Measurements from ENCODE around the gene TNFRSF9. TPM values are rescaled to one million over a fixed set of nuclear protein-coding genes. Genes with fewer than 3 reads are reported as not detected.
"Not testable (repeated sequence)": the region's sequence is repeated elsewhere in the genome, so short reads cannot be mapped to it uniquely, and the experiment has no call there.

Gene TNFRSF9
- polyA plus RNA-seq, 1 experiment: 0.94 TPM

DNA sequence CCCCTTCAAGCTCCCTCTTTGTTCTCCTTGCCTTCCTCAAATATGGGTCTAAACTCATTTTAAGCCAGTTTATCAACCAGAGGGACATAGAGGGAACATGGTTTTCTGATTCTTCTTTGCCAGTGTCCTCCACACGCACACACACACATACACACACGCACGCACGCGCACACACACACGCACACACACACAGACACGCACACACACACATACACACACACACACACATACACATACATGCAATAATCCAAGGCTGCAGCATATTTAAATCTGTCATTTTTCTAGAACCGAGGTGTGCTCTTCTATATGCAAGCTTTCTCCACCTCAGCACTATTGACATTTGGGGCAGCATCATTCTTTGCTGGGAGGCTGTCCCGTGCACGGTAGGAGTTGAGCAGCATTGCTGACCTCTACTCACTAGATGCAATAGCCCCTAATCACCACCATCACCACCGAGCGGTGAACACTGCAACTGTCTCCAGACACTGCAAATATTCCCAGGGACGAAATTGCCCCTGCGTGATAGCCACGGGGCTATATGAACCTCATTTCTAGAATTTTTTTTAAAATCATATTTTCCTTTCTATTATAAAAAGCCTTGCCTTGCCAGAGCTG is 8.0 kb downstream of the TNFRSF9 start:
- CTCF ChIA-PET: interaction anchor here (0.6 to 0.7 kb wide), 2 partner anchors 8 to 27 kb away, joined by 3 to 4 read pairs; partner anchors contain the start of gene TNFRSF9
- no peak overlapping the region for H3K27ac ChIP-seq (ENCODE audit: low read depth, low read length)
- POLR2A ChIA-PET: no interaction called here
- no peak for TF ChIP-seq CTCF (IDR thresholded peaks at IDR 0.05; ENCODE audit: low read depth, low read length)
- H3K27me3 ChIP-seq (ENCODE audit: control insufficient read depth, insufficient read depth, low read length): peaks cover 3% of the 10 kb centered on the region
- H3K9me3 ChIP-seq (ENCODE audit: control insufficient read depth, insufficient read depth, low read length): no peaks in the 10 kb centered on the region
- no peak overlapping the region for H3K4me3 ChIP-seq (ENCODE audit: low read depth, low read length)
- no peak for DNase-seq (ENCODE audit: low read depth, low spot score)

GRCh38 chr1:7931446-7931812 is 9.2 kb downstream of the TNFRSF9 start:
- H3K27me3 ChIP-seq (ENCODE audit: control insufficient read depth, insufficient read depth, low read length): peaks cover 3% of the 10 kb centered on the region
- TF ChIP-seq CTCF (IDR thresholded peaks at IDR 0.05; ENCODE audit: low read depth, low read length): no peak
- ChIA-PET CTCF (no interaction called here), POLR2A (no interaction called here)
- no peak overlapping the region for H3K4me3 ChIP-seq (ENCODE audit: low read depth, low read length)
- H3K9me3 ChIP-seq (ENCODE audit: control insufficient read depth, insufficient read depth, low read length): no peaks in the 10 kb centered on the region
- no peak overlapping the region for H3K27ac ChIP-seq (ENCODE audit: low read depth, low read length)
- no peak for DNase-seq (ENCODE audit: low read depth, low spot score)

GRCh38 chr1:7930645-7931445 is 9.8 kb downstream of the TNFRSF9 start:
- Histone ChIP-seq H3K27me3 (ENCODE audit: control insufficient read depth, insufficient read depth, low read length) (peaks cover 7% of the 10 kb centered on the region), H3K9me3 (ENCODE audit: control insufficient read depth, insufficient read depth, low read length) (no peaks in the 10 kb centered on the region), H3K4me3 (ENCODE audit: low read depth, low read length) (no peak overlapping the region), H3K27ac (ENCODE audit: low read depth, low read length) (no peak overlapping the region)
- no peak for TF ChIP-seq CTCF (IDR thresholded peaks at IDR 0.05; ENCODE audit: low read depth, low read length)
- ChIA-PET CTCF (no interaction called here), POLR2A (no interaction called here)
- DNase-seq (ENCODE audit: low read depth, low spot score): no peak

DNA sequence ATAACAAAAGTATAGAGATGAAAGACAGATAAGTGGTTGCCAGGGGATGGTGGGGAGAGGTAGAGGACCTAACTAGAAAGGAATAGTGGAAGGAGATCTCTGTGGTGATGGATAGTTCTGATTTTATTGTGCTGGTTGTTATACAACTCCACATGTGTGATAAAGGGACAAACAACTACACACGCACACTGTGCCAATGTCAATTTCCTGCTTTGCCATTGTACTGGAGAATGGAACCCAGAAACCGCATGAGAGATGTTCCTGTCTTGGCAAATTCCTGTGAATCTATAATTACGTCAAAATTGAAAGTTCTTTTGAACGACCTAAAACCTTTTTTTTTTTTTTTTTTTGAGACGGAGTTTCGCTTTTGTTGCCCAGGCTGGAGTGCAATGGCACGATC is 11.0 kb downstream of the TNFRSF9 start:
- no peaks in the 10 kb centered on the region for H3K9me3 ChIP-seq (ENCODE audit: control insufficient read depth, insufficient read depth, low read length)
- no peak overlapping the region for H3K27ac ChIP-seq (ENCODE audit: low read depth, low read length)
- ChIA-PET CTCF (no interaction called here), POLR2A (no interaction called here)
- no peak for TF ChIP-seq CTCF (IDR thresholded peaks at IDR 0.05; ENCODE audit: low read depth, low read length)
- no peak for DNase-seq (ENCODE audit: low read depth, low spot score)
- no peak overlapping the region for H3K4me3 ChIP-seq (ENCODE audit: low read depth, low read length)
- peaks cover 4% of the 10 kb centered on the region for H3K27me3 ChIP-seq (ENCODE audit: control insufficient read depth, insufficient read depth, low read length)

DNA sequence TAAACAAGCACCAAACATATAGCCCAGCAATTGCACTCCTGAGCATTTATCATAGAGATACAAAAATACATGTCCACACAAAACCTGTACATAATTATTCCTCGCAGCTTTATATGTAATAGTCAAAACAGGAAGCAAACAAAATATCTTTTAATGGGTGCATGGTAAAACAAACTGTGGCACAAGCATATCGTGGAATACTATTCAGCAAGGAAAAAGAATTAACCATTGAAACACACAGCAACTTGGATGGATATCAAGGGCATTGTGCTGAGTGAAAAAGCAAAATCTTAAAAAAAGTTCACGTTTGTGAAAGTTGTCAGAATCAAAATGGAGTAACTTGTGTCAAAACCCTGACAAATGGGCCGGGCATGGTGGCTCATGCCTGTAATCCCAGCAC is 12.4 kb downstream of the TNFRSF9 start:
- H3K9me3 ChIP-seq (ENCODE audit: control insufficient read depth, insufficient read depth, low read length): no peaks in the 10 kb centered on the region
- no peak for TF ChIP-seq CTCF (IDR thresholded peaks at IDR 0.05; ENCODE audit: low read depth, low read length)
- peaks cover 4% of the 10 kb centered on the region for H3K27me3 ChIP-seq (ENCODE audit: control insufficient read depth, insufficient read depth, low read length)
- DNase-seq (ENCODE audit: low read depth, low spot score): no peak
- ChIA-PET CTCF (no interaction called here), POLR2A (interaction anchor here (0.7 kb wide), 1 partner anchor 367 kb away, joined by 3 read pairs; no protein-coding TSS in a partner anchor)
- no peak overlapping the region for H3K27ac ChIP-seq (ENCODE audit: low read depth, low read length)
- H3K4me3 ChIP-seq (ENCODE audit: low read depth, low read length): no peak overlapping the region

DNA sequence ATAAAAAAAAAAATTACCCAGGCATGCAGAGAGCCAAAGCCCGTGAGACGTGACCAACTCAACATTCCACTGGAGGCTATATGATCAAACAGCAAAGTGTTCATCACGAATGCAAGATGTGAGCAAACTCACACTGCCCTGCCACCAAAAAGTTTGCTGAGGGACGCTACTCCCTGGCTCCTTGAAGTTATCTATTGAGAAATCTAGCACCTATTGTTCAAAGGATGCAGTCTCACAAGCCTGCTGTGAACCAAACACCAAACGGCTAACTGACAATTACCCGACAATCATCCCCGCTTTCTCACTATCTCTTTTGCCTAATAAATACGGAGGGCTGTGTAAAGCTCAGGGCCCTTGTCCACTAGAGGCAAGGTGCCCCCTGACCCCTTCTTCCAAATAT is 13.6 kb downstream of the TNFRSF9 start:
- H3K27me3 ChIP-seq (ENCODE audit: control insufficient read depth, insufficient read depth, low read length); H3K27ac ChIP-seq (ENCODE audit: low read depth, low read length); H3K9me3 ChIP-seq (ENCODE audit: control insufficient read depth, insufficient read depth, low read length); H3K4me3 ChIP-seq (ENCODE audit: low read depth, low read length); POLR2A ChIA-PET; DNase-seq (ENCODE audit: low read depth, low spot score): not testable (repeated sequence)
- CTCF ChIA-PET: interaction anchor here (0.7 kb wide), 1 partner anchor 49 kb away, joined by 3 read pairs; no protein-coding TSS in a partner anchor

Data from AG04450 (cell line).